GM12892 (cell line): Measurements from ENCODE around the gene PAMR1.
"Not testable (repeated sequence)": the region's sequence is repeated elsewhere in the genome, so short reads cannot be mapped to it uniquely, and the experiment has no call there.

Source experiments
- DNase-seq: peaks from one replicate; pipeline ENCODE4 v3.0.0; 2011; ENCODE audit not compliant: insufficient read length
- FAIRE-seq: peaks from 2 replicates; lab custom pipeline; 2011; peaks lifted over from hg19 to GRCh38; lab: Jason Lieb, UNC
- POLR2A ChIP-seq: IDR thresholded peaks from 2 replicates; pipeline ENCODE4 v1.6.1; 2011; ENCODE audit warnings: low read depth, low read length, control low read depth
- POLR2AphosphoS5 ChIP-seq: IDR thresholded peaks from 2 replicates; pipeline ENCODE4 v1.6.1; 2011; ENCODE audit warnings: low read depth, low read length, control low read depth
- TAF1 ChIP-seq: IDR thresholded peaks from 2 replicates; pipeline ENCODE4 v1.6.1; 2011; ENCODE audit warnings: low read depth, mild to moderate bottlenecking, control low read depth, low read length, borderline replicate concordance

PAMR1 gene

GRCh38 chr11:35554491-35555437 is 29.3 kb upstream of the PAMR1 start:
- DNase-seq (no peak), FAIRE-seq (no peak)
- TF ChIP-seq POLR2A (no peak), POLR2AphosphoS5 (no peak), TAF1 (no peak)

DNA sequence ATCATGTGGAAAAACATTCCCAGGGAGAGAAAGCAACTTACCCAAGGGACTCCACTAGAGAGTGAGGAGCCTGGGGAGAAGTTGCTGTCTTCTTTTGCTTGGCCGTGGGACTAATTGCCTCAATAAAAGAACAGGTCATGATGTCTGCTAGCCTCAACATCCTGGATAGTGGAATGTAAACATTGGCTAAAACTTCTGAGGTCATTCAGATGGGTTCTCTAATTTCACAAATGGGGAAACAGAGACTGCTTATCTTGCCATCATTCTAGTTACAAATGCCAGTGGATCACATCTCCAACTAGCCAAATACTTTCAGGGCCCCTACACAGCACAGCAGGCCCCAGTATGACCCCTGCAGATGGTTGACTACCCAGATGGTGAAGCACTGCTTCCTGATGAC is 28.4 kb upstream of the PAMR1 start:
- DNase-seq (no peak), FAIRE-seq (no peak)
- TF ChIP-seq POLR2A = no peak
- no peak for TF ChIP-seq POLR2AphosphoS5
- TF ChIP-seq TAF1 = no peak

DNA sequence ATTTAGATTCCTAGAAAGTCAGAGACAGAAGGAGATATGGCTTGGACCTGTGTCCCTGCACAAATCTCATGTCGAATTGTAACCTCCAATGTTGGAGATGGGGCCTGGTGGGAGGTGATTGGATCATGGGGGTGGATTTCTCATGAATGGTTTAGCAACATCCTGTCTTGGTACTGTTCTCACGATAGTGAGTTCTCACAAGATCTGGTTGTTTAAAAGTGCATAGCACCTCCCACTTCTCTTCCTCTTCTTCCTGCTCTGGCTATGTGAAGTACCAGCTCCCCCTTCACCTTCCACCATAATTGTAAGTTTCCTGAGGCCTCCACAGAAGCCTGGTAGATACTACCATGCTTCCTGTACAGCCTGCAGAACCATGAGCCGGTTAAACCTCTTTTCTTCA is 27.6 kb upstream of the PAMR1 start:
- no peak for FAIRE-seq
- no peak for DNase-seq
- TF ChIP-seq POLR2AphosphoS5 = no peak
- no peak for TF ChIP-seq POLR2A
- no peak for TF ChIP-seq TAF1

- no peak for DNase-seq
- TF ChIP-seq POLR2A = no peak
- TF ChIP-seq TAF1 = no peak
- no peak for FAIRE-seq
Observed at GRCh38 chr11:35552616-35553015, 27.2 kb upstream of the PAMR1 start.

DNA sequence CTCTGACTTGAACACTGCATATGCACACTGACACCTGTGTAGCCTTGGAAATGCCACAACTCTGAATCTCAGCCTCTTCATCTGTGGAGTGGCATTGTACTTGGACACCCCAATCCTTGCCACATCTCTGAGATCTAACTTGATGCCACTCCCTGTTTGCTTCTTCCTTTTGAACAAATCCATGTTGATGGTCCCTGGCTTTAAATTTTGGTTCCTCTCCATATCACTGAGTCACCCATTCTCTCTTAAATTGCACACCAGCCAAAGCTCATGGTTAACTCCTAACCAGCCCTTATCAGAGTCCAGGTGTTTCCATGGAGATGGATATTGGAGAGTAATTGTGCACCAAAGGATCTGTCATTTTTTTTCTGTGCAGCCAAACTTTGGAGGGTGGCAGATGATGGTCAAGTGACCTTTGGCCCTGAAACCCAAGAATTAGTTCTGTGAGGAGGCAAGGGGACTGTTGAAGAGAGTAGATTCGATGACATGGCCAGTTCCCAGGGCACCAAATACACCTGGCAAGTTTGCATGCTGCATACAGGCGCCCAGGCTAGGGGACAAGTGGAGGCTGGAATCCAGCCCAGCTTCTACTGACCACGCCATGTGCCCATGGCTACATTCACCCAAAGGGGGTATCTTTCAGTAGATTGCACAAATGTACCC is 25.1 kb upstream of the PAMR1 start:
- DNase-seq = no peak

GRCh38 chr11:35549787-35550186 is 24.4 kb upstream of the PAMR1 start:
- no peak for FAIRE-seq
- no peak for DNase-seq
- TF ChIP-seq POLR2A (no peak), POLR2AphosphoS5 (no peak), TAF1 (no peak)

More for the DNA sequence above, 25.1 kb upstream of the PAMR1 start:
- TF ChIP-seq TAF1 = no peak
- no peak for TF ChIP-seq POLR2A
- TF ChIP-seq POLR2AphosphoS5 = no peak
- no peak for FAIRE-seq

DNA sequence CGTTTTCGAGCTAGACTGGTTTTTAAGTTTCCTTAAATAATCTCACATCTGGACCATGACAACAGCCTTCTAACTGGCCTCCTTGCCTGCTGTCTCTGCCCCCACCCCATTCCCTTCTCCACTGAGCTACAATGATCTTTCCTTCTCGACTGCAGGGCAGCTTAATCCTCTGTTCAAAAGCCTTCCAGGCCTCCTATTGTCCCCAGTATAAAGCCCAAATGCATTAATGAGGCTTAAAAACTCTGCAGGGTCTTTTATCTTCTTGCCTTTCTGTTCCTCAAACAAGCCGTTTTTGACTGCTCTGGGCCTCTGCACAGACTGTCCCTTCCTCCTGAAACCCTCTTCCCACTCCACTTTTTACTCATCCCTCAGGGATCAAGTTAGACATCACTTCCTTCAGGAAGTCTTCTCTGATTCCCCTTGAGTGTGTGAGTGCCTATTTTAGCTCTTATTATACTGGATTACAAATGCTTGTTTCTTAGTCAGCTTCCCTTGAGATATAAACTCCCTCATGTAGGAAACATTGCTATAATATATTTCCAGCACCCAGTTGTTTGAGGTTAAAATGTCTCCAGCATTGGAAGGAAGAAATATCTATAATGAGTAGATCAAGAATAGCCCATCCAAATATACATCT is 23.6 kb upstream of the PAMR1 start:
- FAIRE-seq = no peak
- no peak for TF ChIP-seq TAF1
- no peak for TF ChIP-seq POLR2A
- no peak for TF ChIP-seq POLR2AphosphoS5
- no peak for DNase-seq

DNA sequence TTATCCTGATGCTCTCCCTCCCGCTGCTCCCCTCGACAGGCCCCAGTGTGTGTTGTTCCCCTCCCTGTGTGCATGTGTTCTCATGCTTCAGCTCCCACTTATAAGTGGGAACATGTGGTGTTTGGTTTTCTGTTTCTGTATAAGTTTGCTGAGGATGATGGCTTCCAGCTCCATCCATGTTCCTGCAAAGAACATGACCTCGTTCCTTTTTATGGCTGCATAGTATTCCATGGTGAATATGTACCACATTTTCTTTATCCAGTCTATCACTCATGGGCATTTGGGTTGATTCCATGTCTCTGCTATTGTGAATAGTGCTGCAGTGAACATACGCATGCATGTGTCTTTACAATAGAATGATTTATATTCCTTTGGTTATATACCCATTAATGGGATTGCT is 22.6 kb upstream of the PAMR1 start:
- not testable (repeated sequence) for FAIRE-seq

DNA sequence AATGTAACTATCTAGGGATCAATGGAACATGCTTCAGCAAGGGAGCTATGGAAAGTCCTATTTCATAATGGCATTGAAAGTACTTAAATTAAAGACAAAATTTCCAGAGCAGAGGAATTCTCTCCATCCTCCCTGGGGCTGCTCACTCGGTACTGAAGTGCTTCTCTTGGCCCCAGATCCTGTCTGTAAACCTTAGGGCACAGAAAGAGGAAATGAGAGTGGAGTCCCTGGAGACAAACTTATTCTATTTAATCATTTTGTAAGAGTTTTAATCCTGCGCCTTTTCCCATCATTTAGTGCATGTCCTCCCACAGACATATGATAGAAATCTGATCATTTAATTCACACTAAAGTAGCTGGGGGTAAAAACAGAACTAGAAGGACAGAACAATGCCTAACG is 20.9 kb upstream of the PAMR1 start:
- FAIRE-seq = no peak
- DNase-seq = no peak
- TF ChIP-seq POLR2A (no peak), POLR2AphosphoS5 (no peak), TAF1 (no peak)

More for the DNA sequence above, 22.6 kb upstream of the PAMR1 start:
- DNase-seq = not testable (repeated sequence)

- TF ChIP-seq POLR2AphosphoS5 = no peak
- no peak for TF ChIP-seq POLR2A
- no peak for TF ChIP-seq TAF1
- FAIRE-seq = no peak
- DNase-seq = no peak
Observed at GRCh38 chr11:35545391-35546003, 20.1 kb upstream of the PAMR1 start.

DNA sequence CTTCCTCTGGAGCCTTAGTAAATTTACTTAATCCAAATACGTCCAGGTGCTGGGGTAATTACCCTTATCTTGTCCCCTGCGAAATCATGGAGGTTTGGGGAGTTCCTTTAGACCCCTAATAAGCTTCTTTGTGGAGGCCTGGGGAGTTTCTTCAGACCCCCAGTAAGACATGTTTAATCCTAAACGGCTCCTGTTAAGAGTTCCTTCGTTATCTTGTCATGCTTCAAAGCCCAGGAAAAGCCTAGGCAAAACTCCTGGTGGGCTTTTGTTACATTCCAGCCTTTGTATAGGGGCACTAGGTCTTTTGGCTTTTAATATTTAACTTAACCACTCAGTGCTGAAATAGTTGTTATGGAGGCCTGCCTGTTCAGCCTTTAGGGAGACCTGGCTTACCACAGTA is 18.1 kb upstream of the PAMR1 start:
- no peak for TF ChIP-seq POLR2A
- no peak for TF ChIP-seq POLR2AphosphoS5
- TF ChIP-seq TAF1 = no peak
- DNase-seq (no peak), FAIRE-seq (no peak)

GRCh38 chr11:35541621-35542375 is 16.4 kb upstream of the PAMR1 start:
- no peak for FAIRE-seq
- DNase-seq = no peak
- no peak for TF ChIP-seq POLR2AphosphoS5
- TF ChIP-seq POLR2A = no peak
- no peak for TF ChIP-seq TAF1
